ENCODE data around the gene CAPG. TPM values are rescaled to one million over a fixed set of nuclear protein-coding genes. Genes with fewer than 3 reads are reported as not detected.

CAPG gene
- polyA plus RNA-seq, 2 of the 4 experiments (the other 2 are of a cell fraction), result 57.5 to 81.0 TPM

DNA sequence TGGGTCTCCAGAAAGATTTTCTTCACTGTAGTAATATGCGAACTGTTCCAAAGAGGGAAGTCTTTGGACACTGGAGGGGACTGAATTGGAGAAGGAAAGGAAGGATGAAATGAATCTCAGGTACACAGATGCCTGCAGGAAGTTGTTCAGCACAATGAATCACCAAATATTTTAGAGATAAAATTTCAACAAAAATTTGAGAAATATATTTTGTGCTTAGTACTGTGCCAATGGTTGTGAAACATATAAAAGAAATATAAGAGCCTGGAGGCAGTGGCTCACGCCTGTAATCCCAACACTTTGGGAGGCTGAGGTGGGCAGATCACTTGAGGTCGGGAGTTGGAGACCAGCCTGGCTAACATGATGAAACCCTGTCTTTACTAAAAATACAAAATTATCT is 52.4 kb downstream of the CAPG start:
- FAIRE-seq (no peak), ATAC-seq (no peak), DNase-seq (ENCODE audit: low read depth in 1 of 2, low spot score in 1 of 2) (no peak)
- POLR2A ChIA-PET, result no interaction called here
- H3K27ac ChIP-seq, result no peak overlapping the region
- TF ChIP-seq ZSCAN20 (CRISPR knock-in tag; IDR thresholded peaks at IDR 0.05), result no peak
- no peak for TF ChIP-seq KDM1A (IDR thresholded peaks at IDR 0.05; ENCODE audit: low read depth)
- no peak for TF ChIP-seq HOXB13 (CRISPR knock-in tag; IDR thresholded peaks at IDR 0.05; ENCODE audit: low read depth)
- no peak for TF ChIP-seq HDAC2 (IDR thresholded peaks at IDR 0.05)
- no peak for TF ChIP-seq ESRRA (IDR thresholded peaks at IDR 0.05; ENCODE audit: borderline replicate concordance, low read length)
- no peak for TF ChIP-seq FOSB (CRISPR knock-in tag; IDR thresholded peaks at IDR 0.05)
- no peak for TF ChIP-seq EHMT2 (IDR thresholded peaks at IDR 0.05; ENCODE audit: low read depth)
- no peak for TF ChIP-seq TP53 (CRISPR knock-in tag; IDR thresholded peaks at IDR 0.05)
- TF ChIP-seq NFE2L2 (conservative IDR thresholded peaks at IDR 0.05; ENCODE audit: low read length), result no peak
- no peak for TF ChIP-seq HOXA7 (CRISPR knock-in tag; IDR thresholded peaks at IDR 0.05)
- H3K4me1 ChIP-seq, result peaks cover 12% of the 10 kb centered on the region
- H3K4me2 ChIP-seq, result no peak overlapping the region
- H3K9me3 ChIP-seq, result no peaks in the 10 kb centered on the region
- WGBS (ENCODE audit: missing lambda C conversion rate), result 87% methylated on average over 3 of the region's 3 CpGs
- CTCF ChIA-PET, result interaction anchor here (1.1 to 3.2 kb wide), 2 partner anchors 8 to 19 kb away, joined by 3 to 16 read pairs; no protein-coding TSS in a partner anchor
- H3K4me3 ChIP-seq, result no peak overlapping the region

DNA sequence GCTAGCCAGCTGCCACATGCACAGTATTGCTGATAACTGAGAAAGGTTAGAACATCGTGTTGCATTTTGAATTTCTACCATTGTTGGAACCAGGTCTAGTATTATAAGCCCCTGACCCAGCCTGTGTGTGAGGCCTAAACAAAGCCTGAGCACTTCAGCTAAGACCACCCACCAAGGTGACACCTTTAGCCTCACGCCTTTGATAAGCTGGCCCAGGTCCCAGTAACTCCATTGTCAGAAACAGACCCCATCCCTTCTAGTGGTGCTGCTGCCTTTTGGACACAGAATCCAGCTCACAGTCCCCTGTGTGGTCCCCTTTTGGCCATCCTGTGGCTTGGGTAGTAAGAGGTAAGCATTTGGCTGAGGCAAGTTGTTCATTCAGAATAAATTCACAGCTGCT is 54.0 kb downstream of the CAPG start:
- no peak overlapping the region for H3K4me3 ChIP-seq
- ChIA-PET CTCF (interaction anchor here (1.1 to 3.2 kb wide), 3 partner anchors 9 to 183 kb away, joined by 3 to 16 read pairs (median 5); partner anchors contain the start of gene MAT2A), POLR2A (interaction anchor here (0.9 to 1.1 kb wide), 2 partner anchors 183 to 239 kb away, joined by 4 read pairs; partner anchors contain the start of gene MAT2A)
- H3K9me3 ChIP-seq, result no peaks in the 10 kb centered on the region
- 95% methylated on average over 2 of the region's 2 CpGs for WGBS (ENCODE audit: missing lambda C conversion rate)
- no peak for DNase-seq (ENCODE audit: low read depth in 1 of 2, low spot score in 1 of 2)
- no peak overlapping the region for H3K4me2 ChIP-seq
- TF ChIP-seq SMC3 (IDR thresholded peaks at IDR 0.05), result no peak
- TF ChIP-seq EHMT2 (IDR thresholded peaks at IDR 0.05; ENCODE audit: low read depth), result no peak
- no peak for TF ChIP-seq RARB (CRISPR knock-in tag; IDR thresholded peaks at IDR 0.05)
- no peak for TF ChIP-seq CHD2 (IDR thresholded peaks at IDR 0.05; ENCODE audit: low read length, partially characterized antibody)
- no peak for ATAC-seq
- H3K4me1 ChIP-seq, result peaks cover 15% of the 10 kb centered on the region
- FAIRE-seq, result no peak
- no peak overlapping the region for H3K27ac ChIP-seq

DNA sequence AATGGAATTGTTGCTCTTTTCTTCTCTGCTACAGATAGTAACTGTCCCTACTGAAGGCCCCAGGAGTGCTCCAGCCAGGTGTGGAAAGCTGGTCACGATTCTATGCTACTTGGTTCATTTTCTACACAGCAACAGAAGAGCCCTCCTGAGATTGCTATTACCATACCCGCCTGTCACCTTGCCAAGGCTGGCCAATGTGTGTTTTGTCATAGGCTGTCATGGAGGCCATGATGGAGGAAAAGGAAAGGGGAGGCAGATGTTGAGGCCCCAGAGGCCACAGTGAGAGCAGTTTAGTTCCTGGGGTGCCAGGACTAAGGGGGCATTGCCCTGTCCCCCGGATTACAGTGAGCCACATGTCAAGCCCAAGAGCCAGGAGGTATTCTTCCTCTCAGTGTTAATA is 54.6 kb downstream of the CAPG start:
- Histone ChIP-seq H3K9me3 (no peaks in the 10 kb centered on the region), H3K4me1 (peaks cover 15% of the 10 kb centered on the region), H3K27ac (peak overlapping the region; percentile 85 to 89), H3K4me3 (peak overlapping the region; percentile 83), H3K4me2 (peak overlapping the region; percentile 88)
- FAIRE-seq (no peak), DNase-seq (ENCODE audit: low read depth in 1 of 2, low spot score in 1 of 2) (no peak), ATAC-seq (no peak)
- 66% methylated on average over 3 of the region's 3 CpGs for WGBS (ENCODE audit: missing lambda C conversion rate)
- POLR2A ChIA-PET, result interaction anchor here (0.6 to 2.4 kb wide), 5 partner anchors 9 to 239 kb away, joined by 3 to 25 read pairs (median 4); partner anchors contain the start of genes GGCX and MAT2A
- CTCF ChIA-PET, result interaction anchor here (1.1 to 3.2 kb wide), 7 partner anchors 10 to 183 kb away, joined by 3 to 16 read pairs (median 5); partner anchors contain the start of genes MAT2A and SH2D6
- TF ChIP-seq SREBF2 (IDR thresholded peaks at IDR 0.05), result no peak
- no peak for TF ChIP-seq EHF (CRISPR knock-in tag; IDR thresholded peaks at IDR 0.05)
- no peak for TF ChIP-seq ZFP36 (IDR thresholded peaks at IDR 0.05; ENCODE audit: borderline replicate concordance, partially characterized antibody)
- TF ChIP-seq RAD21 (conservative IDR thresholded peaks at IDR 0.05 in 1 of 2, IDR thresholded peaks at IDR 0.05 in 1 of 2), result no peak
- TF ChIP-seq, protein P1, sequence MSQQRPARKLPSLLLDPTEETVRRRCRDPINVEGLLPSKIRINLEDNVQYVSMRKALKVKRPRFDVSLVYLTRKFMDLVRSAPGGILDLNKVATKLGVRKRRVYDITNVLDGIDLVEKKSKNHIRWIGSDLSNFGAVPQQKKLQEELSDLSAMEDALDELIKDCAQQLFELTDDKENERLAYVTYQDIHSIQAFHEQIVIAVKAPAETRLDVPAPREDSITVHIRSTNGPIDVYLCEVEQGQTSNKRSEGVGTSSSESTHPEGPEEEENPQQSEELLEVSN (IDR thresholded peaks at IDR 0.05; ENCODE audit: borderline replicate concordance, low read depth), result no peak
- TF ChIP-seq GATA3 (IDR thresholded peaks at IDR 0.05; ENCODE audit: borderline replicate concordance), result no peak
- no peak for TF ChIP-seq MYC (IDR thresholded peaks at IDR 0.05; ENCODE audit: borderline replicate concordance, low read length)
- no peak for TF ChIP-seq CBX8 (IDR thresholded peaks at IDR 0.05)
- TF ChIP-seq NR3C1 (IDR thresholded peaks at IDR 0.05), result no peak
- TF ChIP-seq POLR2AphosphoS2 (conservative IDR thresholded peaks at IDR 0.05; ENCODE audit: low read length), result no peak
- no peak for TF ChIP-seq ZNF302 (CRISPR knock-in tag; IDR thresholded peaks at IDR 0.05)
